ENCODE measurements around the gene MATCAP1. TPM values are rescaled to one million over a fixed set of nuclear protein-coding genes. Genes with fewer than 3 reads are reported as not detected.

MATCAP1 gene
- total and polyA plus RNA-seq, 11 donors, result 4.1 to 21.6 (median 11.1) TPM

- Histone ChIP-seq H3K4me1 (peaks cover 2 to 48% (median 37%) of the 10 kb centered on the region in 12 donors), H3K36me3 (peaks cover 0 to 21% (median 13%) of the 10 kb centered on the region in 9 donors), H3K27ac (peak within 1 kb of the TSS in 10 of 12 donors; percentile 4 to 72 (median 49)), H3K4me3 (peak within 1 kb of the TSS in 10 of 12 donors; percentile 2 to 44 (median 36)), H3K27me3 (no peaks in the 10 kb centered on the region), H3K9me3 (no peaks in the 10 kb centered on the region)
- ATAC-seq (peak in 1 of 4 donors; percentile 4), DNase-seq (no peak)
- no peak for TF ChIP-seq CTCF (IDR thresholded peaks at IDR 0.05)
- no peak for TF ChIP-seq POLR2A (IDR thresholded peaks at IDR 0.05)
- intact Hi-C loops (cut with DNase I), result loop anchor here in 5 of 10 donors (5.0 kb wide), 2 partner anchors 37 to 57 kb away; partner anchors contain the start of genes TMEM208 (in 4 of the 5), FHOD1 (in 1 of the 5) and SLC9A5 (in 1 of the 5)
- WGBS, 4 donors, result 28 to 37% (median 32%) methylated on average over 6 of the region's 6 CpGs
Measured at GRCh38 chr16:67190041-67190440, 6.3 kb upstream of the MATCAP1 start, which contains the start of gene EXOC3L1. TSS of gene EXOC3L1 (minus strand) at chr16:67190136. CDS start at chr16:67189676, 460 bp downstream.

- no peak for DNase-seq
- WGBS, 4 donors, result 90 to 93% (median 93%) methylated on average over 12 to 15 of the region's 15 CpGs
- intact Hi-C loops (cut with DNase I), result loop anchor here in 3 of 10 donors (10.0 kb wide), 1 partner anchor 214 kb away; no protein-coding TSS in a partner anchor
Measured at GRCh38 chr16:67188798-67189197, 5.0 kb upstream of the MATCAP1 start.

GRCh38 chr16:67188323-67188722, 4.6 kb upstream of the MATCAP1 start:
- H3K27ac ChIP-seq, result no peak overlapping the region
- ATAC-seq (no peak), DNase-seq (no peak)
- peaks cover 2 to 48% (median 39%) of the 10 kb centered on the region in 12 donors for H3K4me1 ChIP-seq
- H3K4me3 ChIP-seq, result no peak overlapping the region
- H3K36me3 ChIP-seq, result peaks cover 0 to 4% (median 0%) of the 10 kb centered on the region in 9 donors
- WGBS, 4 donors, result 63 to 74% (median 70%) methylated on average over 4 of the region's 4 CpGs
- no peaks in the 10 kb centered on the region for H3K27me3 ChIP-seq
- no peaks in the 10 kb centered on the region for H3K9me3 ChIP-seq
- TF ChIP-seq CTCF (IDR thresholded peaks at IDR 0.05) (no peak), POLR2A (IDR thresholded peaks at IDR 0.05) (no peak)
- intact Hi-C loops (cut with DNase I), result loop anchor here in 3 of 10 donors (10.0 kb wide), 1 partner anchor 214 kb away; no protein-coding TSS in a partner anchor

More at GRCh38 chr16:67188798-67189197, 5.0 kb upstream of the MATCAP1 start:
- no peaks in the 10 kb centered on the region for H3K9me3 ChIP-seq
- H3K4me1 ChIP-seq, result peaks cover 2 to 52% (median 43%) of the 10 kb centered on the region in 12 donors
- H3K27me3 ChIP-seq, result no peaks in the 10 kb centered on the region
- no peak overlapping the region for H3K4me3 ChIP-seq
- no peak for TF ChIP-seq CTCF (IDR thresholded peaks at IDR 0.05)
- no peak for TF ChIP-seq POLR2A (IDR thresholded peaks at IDR 0.05)
- H3K27ac ChIP-seq, result no peak overlapping the region
- peaks cover 0 to 8% (median 1%) of the 10 kb centered on the region in 9 donors for H3K36me3 ChIP-seq
- no peak for ATAC-seq

- TF ChIP-seq POLR2A (IDR thresholded peaks at IDR 0.05) (no peak), CTCF (IDR thresholded peaks at IDR 0.05) (no peak)
- Histone ChIP-seq H3K4me3 (no peak overlapping the region), H3K4me1 (peaks cover 2 to 45% (median 36%) of the 10 kb centered on the region in 12 donors), H3K27ac (no peak overlapping the region), H3K27me3 (no peaks in the 10 kb centered on the region), H3K36me3 (no peaks in the 10 kb centered on the region), H3K9me3 (no peaks in the 10 kb centered on the region)
- DNase-seq, result no peak
- intact Hi-C loops (cut with DNase I), result loop anchor here in 3 of 10 donors (10.0 kb wide), 1 partner anchor 213 kb away; no protein-coding TSS in a partner anchor
- 81 to 85% (median 84%) methylated on average over 20 to 26 of the region's 26 CpGs for WGBS, 4 donors
- ATAC-seq, result no peak
Measured at GRCh38 chr16:67187175-67187890, 3.6 kb upstream of the MATCAP1 start.

Measured in heart left ventricle (tissue), 16 donors.